Coronary artery (tissue), 2 donors: ENCODE results near the gene TRIM15.
"Not testable (repeated sequence)": the region's sequence is repeated elsewhere in the genome, so short reads cannot be mapped to it uniquely, and the experiment has no call there.

Source experiments
- DNase-seq: peaks from one replicate; pipeline ENCODE4 v3.0.0-alpha.2; 2017; ENCODE audit warnings: low spot score
- H3K27ac ChIP-seq, 2 donors: fragments of 200-600 bp; sonication (generic); one replicate each; pipeline ENCODE4 v1.5.1; 2016 to 2019
- H3K4me3 ChIP-seq: fragments of 200-600 bp; sonication (generic); 2 replicates; pipeline ENCODE4 v1.5.1; 2016; ENCODE audit warnings: mild to moderate bottlenecking, moderate library complexity
- CTCF ChIP-seq: fragments of 200-600 bp; sonication (generic); IDR thresholded peaks from one replicate; pipeline ENCODE4 v1.5.1; 2019; ENCODE audit warnings: antibody characterized with exemption

Gene TRIM15

GRCh38 chr6:30158475-30159040 is 4.8 kb upstream of the TRIM15 start:
- H3K27ac ChIP-seq: no peak overlapping the region
- no peak for DNase-seq

DNA sequence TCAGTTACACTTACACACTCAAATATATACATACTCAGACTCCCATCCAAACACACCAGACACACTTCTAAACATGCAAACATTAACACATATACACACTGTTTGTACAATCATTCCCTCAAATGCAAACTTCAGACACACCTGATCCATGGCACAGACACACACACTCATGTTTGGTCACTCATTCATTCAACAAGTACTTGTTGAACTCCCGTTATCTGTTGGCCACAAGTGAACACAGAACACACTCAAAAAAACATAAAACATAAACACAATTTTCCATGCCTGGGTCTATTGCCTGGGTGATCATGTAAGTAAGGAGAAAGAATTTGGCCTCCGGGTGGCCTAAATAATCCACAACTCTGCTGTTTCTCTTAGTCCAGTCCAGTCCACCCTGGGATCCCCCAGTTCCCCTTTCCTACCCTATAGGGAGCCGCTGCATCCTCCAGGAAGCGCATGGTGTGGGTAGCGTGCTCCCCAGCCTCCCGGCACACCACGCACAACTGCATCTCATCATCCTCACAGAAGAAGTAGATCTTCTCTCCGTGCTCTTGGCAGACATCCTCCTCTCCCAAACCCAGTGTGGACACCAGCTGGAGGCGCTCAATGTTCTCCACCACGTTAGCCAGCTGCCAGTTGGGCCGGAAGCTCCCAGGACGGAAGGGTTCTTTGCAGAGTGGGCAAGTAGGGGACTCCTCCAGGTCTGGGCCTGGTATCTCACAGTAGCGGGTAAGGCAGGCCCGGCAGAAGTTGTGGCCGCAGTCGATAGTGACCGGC is 3.1 kb upstream of the TRIM15 start:
- no peak overlapping the region for H3K27ac ChIP-seq
- DNase-seq: no peak
- no peak overlapping the region for H3K4me3 ChIP-seq
- TF ChIP-seq CTCF: no peak

More at GRCh38 chr6:30158475-30159040, 4.8 kb upstream of the TRIM15 start:
- TF ChIP-seq CTCF: no peak
- no peak overlapping the region for H3K4me3 ChIP-seq

GRCh38 chr6:30160785-30161531 is 2.4 kb upstream of the TRIM15 start, which contains the start of gene TRIM10:
Gene TRIM10 (minus strand): TSS chr6:30161211. CDS start chr6:30160858, 353 bp downstream.
- no peak for DNase-seq
- H3K27ac ChIP-seq: no peak within 1 kb of the TSS
- H3K4me3 ChIP-seq: no peak within 1 kb of the TSS
- TF ChIP-seq CTCF: no peak

DNA sequence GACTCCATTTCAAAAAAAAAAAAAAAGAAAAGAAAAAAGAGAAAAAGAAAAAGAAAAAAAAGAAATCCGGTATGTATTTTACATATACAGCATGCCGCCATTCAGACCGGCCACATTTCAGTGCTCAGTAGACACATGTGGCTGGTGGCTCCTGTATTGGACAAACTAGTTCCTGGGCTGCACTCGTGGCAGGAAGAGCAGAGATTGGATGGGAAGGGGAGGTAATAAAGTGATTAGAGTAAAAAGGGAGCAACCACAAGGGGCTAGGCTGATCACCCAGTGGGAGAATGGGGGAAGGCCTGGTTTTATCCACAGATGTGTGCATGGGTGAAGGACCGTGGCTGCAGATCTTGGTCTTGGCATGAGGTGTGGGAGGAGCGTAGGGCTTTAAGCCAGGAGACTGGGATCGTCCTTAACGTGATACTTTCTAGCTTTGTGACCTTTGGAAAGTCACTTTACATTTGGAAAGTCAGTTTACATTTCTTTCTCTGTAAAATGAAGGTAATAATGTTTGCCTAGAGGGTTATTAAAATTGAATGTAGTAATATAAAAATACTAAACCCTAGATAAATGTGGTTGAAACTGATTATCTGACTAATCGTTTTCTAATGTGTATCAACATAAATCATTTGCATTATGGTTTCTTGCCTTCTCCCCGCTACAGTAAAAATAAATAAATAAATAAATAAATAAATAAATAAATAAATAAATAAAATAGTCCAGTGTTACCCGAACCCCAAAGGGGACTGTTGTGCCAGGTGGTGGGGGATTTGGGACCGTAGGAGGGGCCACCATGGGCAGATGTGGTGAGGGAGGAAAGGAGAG is 869 bp upstream of the TRIM15 start:
- no peak for DNase-seq
- Histone ChIP-seq H3K4me3 (no peak overlapping the region), H3K27ac (no peak overlapping the region)
- no peak for TF ChIP-seq CTCF

- TF ChIP-seq CTCF: no peak
- H3K27ac ChIP-seq: no peak overlapping the region
- no peak overlapping the region for H3K4me3 ChIP-seq
- DNase-seq: no peak
Measured at GRCh38 chr6:30163918-30164654, 740 bp downstream of the TRIM15 start.

- Histone ChIP-seq H3K4me3 (no peak overlapping the region), H3K27ac (no peak overlapping the region)
Measured at GRCh38 chr6:30164714-30165113, 1.4 kb downstream of the TRIM15 start.

DNA sequence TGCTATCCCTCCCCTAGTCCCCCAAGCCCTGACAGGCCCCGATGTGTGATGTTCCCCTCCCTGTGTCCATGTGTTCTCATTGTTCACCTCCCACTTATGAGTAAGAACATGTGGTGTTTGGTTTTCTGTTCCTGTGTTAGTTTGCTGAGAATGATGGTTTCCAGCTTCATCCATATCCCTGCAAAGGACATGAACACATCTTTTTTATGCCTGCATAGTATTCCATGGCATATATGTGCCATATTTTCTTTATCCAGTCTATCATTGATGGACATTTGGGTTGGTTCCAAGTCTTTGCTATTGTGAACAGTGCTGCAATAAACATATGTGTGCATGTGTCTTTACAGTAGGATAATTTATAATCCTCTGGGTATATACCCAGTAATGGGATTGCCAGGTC is 1.9 kb downstream of the TRIM15 start:
- not testable (repeated sequence) for H3K27ac ChIP-seq, DNase-seq, H3K4me3 ChIP-seq

More at GRCh38 chr6:30164714-30165113, 1.4 kb downstream of the TRIM15 start:
- DNase-seq: no peak
- TF ChIP-seq CTCF: no peak
